GM10266 (cell line): Measurements from ENCODE around the gene ACLY.

Experiments
- DNase-seq: peaks from one replicate; pipeline ENCODE4 v3.0.0; 2012; ENCODE audit errors: extremely low spot score
- TF ChIP-seq, protein P1 (sequence below): IDR thresholded peaks from 2 replicates; pipeline ENCODE4 v1.5.1; 2012; ENCODE audit warnings: mild to moderate bottlenecking, low read depth; ENCODE audit not compliant: control insufficient read depth, insufficient read depth; ENCODE audit errors: missing control alignments

The ACLY gene

DNA sequence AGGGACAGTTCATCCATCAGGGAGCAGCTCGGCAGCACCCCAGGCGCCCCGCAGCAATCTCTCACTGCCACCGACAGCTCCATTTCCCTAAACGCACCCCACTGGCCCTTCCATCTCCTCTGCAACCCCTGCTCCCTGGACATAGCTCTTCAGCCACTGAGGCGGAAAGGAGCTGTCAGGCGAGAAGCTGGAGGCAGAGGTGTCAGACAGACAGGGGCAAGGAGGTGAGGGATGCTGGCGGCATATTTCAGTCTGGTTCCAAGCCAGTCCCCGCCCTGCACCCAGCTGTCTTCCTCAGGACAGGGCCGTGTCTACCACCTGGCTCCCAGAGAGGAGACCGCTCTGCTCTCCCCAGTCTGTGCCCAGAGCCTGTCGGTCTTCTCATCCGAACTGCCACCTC is 9.7 kb downstream of the ACLY start:
- DNase-seq = no peak
- TF ChIP-seq, protein P1, sequence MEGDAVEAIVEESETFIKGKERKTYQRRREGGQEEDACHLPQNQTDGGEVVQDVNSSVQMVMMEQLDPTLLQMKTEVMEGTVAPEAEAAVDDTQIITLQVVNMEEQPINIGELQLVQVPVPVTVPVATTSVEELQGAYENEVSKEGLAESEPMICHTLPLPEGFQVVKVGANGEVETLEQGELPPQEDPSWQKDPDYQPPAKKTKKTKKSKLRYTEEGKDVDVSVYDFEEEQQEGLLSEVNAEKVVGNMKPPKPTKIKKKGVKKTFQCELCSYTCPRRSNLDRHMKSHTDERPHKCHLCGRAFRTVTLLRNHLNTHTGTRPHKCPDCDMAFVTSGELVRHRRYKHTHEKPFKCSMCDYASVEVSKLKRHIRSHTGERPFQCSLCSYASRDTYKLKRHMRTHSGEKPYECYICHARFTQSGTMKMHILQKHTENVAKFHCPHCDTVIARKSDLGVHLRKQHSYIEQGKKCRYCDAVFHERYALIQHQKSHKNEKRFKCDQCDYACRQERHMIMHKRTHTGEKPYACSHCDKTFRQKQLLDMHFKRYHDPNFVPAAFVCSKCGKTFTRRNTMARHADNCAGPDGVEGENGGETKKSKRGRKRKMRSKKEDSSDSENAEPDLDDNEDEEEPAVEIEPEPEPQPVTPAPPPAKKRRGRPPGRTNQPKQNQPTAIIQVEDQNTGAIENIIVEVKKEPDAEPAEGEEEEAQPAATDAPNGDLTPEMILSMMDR = no peak

DNA sequence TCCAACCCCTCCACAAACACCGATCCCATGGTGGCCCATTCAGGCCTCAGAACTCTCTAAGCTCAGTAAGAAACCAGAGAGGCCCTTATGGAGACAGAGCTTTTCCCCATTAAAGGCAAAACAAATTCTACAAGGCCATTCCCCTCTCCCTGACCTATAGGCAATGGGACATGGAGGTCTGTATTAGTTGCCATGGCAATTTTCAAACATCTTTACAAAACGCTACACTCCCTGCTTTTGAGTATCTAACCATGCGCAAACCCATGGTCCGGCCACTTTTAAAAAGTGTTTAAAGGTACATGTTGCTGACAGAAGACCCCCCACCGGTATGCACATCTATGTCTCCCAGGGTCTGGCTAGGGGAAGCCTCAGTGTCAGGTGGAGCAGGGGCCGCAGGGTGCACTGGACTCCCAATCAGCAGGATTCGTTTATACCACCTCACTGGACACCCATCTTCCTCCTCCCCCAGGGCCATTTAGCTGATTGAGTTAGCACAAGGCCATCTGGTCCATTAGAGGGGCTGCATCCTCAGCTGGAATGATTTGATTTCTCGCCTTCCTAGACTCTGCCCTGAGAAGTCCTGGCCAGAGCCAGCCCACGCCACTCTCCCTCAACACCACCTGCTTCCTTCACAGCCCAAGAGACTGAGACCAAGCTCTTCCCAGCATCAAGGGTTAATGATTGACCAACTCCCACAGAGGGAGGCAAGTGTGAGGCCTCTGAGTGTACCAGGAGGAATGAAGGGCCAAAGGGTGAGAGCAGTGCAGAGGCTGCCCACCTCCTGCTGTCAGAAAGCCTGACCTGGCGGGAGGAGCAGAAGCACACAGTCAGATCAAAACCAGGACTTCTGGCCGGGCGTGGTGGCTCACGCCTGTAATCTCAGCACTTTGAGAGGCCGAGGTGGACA is 10.9 kb downstream of the ACLY start:
- TF ChIP-seq, protein P1 = no peak
- no peak for DNase-seq

DNA sequence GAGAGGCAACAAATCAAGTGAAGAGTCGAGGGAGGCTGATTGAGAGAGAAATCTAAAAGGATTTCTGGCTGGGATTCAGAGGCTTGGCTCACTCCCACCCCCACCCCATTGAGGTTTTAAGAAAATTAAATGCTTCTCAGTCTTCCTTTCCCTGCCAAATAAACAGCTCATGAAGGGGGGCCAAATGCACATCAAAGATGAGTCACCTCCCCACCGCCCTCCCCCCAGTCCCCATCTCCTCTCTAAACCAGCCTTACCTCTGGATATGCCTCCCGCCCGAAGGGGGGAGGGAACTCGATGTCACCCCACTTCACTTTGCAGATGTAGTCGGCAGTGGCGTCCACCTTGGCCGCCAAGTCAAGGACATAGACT is 11.6 kb downstream of the ACLY start:
- no peak for DNase-seq
- TF ChIP-seq, protein P1 = no peak

DNA sequence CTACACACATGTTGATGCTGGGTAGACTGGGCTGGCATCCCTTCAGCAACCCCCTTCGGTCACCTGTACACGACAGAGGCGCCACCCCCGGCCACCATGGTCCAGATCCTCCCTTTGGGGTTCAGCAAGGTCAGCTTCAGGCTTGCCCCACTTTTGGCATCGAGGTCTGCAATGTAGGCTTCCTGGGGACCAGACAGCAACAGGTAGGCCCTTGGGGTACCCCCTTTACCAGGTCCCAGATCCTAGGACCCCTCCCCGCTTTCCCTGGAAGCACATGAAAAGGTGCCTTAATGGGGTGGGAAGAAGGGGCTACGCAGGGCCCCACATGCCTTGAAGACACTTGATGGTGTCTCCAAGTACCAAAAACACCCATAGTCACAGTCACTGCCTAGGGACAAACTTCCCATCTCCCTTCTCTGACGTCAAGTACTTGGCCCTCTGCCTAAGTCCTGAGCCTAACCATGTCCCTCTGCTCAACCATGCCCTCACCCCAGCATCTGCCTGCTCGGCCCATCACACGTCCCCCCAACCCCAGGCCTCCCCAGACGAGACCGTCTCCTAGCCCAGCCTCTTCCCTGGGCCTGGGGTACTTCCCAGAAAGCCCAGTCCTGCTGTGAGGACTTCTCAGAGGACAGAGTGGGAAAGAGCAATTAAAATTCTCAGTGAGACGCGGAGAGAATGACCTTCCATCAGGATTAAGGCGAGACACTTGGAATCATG is 12.1 kb downstream of the ACLY start:
- TF ChIP-seq, protein P1 = no peak

DNA sequence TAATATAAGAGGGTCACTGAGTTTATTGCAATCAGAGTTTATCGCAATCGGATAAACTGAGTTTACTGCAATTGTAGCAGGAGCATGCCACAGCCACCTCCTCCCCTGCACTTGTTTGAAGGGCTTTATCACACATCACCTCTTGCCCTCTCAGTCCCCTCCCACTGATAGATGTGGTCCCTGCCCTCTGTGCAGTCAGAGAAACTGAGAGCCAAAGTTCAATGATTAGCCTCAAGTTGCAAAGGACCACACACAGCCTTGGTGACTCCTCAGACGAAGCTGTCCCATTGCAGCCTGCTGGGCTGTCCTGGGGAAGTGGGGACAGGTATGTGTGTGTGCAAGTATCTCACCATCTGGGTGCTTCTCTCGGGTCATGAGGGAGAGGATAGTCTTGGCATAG is 13.6 kb downstream of the ACLY start:
- TF ChIP-seq, protein P1 = no peak
- no peak for DNase-seq

More for the DNA sequence above, 12.1 kb downstream of the ACLY start:
- DNase-seq = no peak

DNA sequence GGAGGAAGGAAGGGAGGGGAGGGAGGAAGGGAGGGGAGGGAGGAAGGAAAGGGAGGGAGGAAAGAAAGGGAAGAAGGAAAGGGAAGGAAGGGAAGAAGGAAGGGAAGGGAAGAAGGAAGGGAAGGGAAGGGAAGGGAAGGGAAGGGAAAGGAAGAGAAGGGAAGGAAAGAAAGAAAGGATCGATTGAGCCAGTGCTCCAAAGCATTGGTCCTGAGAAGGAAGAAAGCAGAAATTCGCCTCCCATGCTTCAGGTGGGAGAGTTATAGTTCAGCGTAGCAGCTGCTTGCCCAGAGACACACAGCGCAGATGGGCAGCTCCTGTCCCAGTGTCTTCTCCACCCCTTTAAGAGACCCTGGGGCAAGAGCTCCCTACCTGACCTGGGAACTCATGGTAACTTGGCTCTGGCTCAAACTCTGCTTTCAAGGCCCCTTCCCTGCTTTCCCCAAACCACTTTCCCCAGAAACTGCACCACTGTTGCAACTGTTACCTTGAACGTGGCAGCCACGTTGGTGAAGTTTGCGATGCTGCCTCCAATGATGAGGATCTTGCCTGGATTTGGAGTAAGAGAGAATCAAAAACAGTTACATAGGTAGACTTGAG is 14.4 kb downstream of the ACLY start:
- no peak for DNase-seq
- TF ChIP-seq, protein P1 = no peak
